GM21515 (cell line): ENCODE results near the gene WDPCP.
A peak's percentile ranks its signal among the peaks of the same experiment; 100 is the strongest.
"Not testable (repeated sequence)": the region's sequence is repeated elsewhere in the genome, so short reads cannot be mapped to it uniquely, and the experiment has no call there.

Source experiments
- ATAC-seq: cut with Tn5 transposase; IDR thresholded peaks from one replicate; pipeline ENCODE4 v1.9.1; 2021; ENCODE audit not compliant: unreplicated experiment

Gene WDPCP

DNA sequence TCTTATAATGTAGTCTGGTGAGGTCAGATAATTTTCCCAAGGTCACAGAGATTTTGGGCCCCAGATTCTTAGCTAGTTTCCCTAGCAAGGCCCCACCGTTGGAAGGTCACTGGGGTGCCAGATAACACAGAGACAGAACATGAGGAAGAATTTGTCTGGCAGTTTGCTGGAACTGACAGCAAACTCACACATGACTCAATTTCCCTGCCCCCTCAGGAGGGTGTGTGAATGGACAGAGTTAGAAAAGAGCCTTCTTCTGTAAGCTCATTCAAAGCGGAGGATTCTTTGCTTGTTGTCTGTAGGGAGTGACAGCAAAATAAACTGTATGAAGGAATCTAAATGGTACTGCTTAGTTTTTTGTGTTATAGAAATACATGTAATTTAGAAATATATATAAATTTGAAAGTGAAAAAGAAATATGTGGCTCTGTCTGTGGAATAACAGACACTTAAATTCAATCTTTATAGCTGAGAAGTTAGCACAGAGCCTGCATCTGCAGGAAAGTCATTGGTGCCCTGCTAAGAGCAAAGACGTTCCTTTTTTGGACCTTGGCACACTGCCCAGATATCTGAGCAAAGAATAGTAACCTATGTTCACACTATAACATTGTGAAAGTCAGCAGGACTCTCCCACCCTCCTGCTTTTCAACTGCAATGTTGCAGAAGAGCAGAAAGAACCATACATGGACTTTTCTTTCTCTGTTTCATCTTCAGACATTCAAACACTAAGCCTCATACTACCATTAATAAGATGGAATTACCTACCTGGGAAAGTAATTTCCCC is 2.5 kb upstream of the WDPCP start:
- no peak for ATAC-seq

DNA sequence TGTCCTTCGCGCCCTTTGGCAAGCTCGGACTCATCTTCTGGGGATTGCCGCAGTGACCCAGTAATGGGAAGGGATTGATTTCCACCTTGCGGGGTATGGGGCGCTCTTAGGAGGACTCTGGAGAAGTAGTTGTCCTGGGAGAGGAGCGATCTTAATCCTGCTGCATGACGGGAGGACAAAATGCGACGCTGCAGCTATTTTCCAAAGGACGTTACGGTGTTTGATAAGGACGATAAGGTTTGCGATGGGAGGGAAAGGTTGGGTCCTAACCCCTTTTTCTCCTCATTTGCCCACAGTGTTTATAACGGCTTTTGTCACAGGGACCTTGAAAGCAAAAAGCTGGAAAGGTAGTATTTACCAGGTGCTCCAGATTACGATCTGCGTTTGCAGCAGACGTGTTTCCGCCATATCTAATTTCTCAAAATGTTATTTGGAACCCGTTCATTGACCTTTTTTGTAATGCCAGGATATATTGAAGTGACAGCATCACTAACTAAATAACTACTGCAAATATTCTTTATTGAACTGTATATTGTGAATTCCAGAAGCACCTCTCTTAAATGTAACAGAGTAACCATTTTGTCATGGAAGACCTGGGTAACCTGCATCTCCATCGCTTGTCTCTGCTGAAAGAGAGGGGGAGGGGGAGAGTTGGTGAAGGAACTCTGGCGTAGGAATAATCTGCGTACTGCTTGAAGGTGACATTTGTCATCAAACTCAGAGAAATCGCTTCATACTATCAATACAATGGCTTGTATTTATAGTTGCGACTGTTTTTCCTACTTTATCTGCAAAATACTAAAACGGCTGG is 1.1 kb upstream of the WDPCP start:
- ATAC-seq, result peak; percentile 10

DNA sequence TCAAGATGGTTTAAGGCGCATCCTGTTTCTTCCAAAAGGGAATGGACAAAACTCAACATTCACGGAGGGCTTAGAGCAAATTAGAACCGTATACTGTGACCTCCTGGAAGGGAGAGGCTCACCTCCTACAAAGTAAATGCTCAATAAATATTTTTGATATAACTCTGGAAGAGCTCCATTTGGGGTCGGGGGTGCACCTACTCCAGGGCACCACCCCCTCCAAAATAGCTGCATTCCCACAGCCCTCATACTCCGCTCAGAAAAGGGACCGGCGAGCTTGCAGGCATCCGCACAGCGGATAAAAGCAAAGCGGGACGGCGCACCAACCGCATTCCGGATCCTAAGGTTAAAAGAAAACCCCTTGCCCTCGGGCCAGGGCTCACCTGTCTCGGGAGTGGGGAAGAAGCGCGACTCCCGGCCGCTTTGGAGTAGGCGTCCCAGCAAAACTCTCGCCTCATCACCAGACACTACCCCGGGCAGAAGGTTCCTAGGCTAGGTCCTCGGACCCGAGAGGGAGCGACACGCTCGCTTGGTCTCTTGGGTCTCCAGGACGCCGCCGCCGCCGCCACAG is 378 bp downstream of the WDPCP start:
- ATAC-seq, result peak; percentile 2

DNA sequence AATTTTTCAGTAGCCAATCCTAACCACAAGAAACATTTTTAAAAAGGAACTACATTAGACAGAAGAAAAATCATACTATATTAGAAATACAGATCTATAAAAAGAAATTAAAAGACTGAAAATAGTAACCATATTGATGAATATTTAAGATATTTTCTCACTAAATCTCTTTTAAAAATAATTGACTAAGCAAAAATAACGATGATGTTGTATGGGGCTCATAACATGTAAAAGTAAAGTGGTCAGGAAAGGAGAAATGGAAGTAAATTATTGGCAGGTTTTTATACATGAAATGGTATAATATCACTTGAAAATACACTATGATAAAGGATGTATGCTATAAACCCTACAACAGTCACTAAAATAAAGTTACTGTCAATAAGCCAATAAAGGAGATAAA is 5.4 kb downstream of the WDPCP start:
- no peak for ATAC-seq

DNA sequence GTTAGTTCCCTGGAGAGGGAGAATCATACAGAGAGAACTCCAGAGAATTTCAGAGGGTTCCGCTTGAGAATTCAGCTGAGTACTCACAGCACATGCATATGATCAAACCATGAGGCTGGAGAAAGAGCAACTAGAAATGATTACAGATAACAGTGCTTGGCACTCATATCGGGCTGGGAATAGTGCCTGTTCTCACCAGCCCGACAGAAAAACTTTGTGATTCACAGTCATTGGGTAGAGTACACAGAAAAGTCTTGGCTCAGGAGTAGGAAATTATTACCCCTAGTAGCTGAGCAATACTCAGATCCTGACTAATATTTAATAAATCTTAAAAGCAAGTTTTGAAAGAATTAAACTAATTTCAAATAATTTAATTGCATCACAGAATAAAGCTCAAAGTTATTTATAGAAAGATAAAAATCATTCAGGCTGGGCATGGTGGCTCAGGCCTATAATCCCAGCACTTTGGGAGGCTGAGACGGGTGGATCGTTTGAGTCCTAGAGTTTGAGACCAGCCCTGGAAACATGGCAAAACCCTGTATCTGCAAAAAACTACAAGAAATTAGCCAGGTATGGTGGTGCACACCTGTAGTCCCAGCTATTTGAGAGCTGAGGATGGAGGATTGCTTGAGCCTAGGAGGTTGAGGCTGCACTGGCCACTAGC is 6.8 kb downstream of the WDPCP start:
- ATAC-seq, result no peak

DNA sequence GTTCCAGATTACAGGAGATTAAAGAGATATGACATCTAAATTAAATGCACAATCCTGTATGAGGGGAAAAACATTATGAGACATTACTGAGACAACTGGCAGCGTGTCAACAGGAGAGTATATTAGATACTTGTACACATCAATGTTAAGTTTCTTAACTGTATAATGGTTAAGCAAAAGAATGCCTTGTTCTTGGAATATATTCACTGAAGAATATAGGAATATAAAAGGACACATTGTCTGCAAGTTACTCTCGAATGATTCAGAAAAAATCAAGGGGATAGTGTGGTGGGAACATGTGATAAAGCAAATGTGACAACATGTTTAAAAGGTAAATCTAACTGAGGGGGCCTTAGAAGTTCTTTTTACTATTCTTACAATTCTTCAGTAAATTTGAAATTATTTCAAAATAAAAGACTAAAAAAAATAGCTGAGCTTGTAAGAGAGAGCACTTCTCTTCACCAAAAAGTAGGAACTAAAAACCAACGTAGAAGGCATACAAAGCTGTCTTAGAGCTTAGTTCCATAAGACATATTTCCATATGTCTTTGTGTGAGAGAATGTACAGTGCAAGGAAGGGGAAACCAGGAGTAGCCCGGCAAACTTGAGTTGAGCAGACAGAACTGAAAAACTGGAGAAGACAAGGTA is 7.5 kb downstream of the WDPCP start:
- no peak for ATAC-seq

DNA sequence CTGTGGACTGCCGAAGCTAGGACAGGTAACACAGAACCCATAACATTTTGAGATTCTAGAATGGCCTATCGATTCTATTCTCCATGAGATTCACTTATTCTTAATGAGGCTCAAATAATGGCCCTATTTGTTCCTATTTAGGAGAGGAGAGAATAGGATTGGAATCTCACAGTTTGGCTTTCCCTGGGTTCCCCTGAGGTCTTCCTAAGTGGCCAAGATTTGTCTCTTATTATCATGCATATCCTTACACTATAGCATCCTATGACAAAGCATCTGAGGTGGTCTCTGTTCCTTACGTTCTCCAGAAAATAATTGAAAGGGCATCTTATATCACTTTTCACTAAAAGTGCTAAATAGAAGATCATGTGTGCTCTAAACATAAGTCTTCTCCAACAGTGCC is 9.5 kb downstream of the WDPCP start:
- no peak for ATAC-seq

DNA sequence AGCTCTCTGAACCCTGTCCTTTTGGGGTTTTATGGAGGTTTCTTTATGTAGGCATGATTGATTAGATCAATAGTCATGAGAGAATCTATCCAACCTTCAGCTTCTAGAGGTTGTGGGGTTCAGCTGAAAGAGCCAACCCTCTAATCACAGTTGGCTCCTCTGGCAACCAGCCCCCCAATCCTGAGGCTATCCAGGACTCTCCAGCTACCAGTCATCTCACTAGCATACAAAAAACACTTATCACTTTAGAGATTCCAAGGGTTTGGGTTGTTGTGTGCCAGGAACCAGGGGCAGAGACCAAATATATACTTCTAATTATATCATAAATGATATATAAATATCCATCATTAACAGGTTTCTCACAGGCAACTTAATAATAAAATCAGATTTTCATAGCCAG is 11.7 kb downstream of the WDPCP start:
- ATAC-seq, result no peak

DNA sequence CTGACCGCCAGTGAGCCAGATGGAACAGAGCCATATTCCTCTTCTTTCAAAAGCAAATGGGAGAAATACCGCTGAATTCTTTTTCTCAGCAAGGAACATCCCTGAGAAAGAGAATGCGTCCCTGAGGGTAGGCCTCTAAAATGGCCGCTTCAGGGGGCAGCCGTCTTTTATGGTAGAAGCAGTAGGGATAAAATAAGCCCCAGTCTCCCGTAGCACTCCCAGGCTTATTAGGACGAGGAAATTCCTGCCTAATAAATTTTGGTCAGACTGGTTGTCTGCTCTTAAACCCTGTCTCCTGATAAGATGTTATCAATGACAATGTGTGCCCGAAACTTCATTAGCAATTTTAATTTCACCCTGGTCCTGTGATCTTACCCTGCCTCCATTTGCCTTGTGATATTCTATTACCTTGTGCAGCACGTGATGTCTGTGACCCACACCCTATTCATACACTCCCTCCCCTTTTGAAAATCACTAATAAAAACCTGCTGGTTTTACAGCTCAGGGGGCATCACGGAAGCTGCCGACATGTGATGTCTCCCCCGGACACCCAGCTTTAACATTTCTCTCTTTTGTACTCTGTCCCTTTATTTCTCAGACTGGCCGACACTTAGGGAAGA is 14.4 kb downstream of the WDPCP start:
- ATAC-seq, result not testable (repeated sequence)

DNA sequence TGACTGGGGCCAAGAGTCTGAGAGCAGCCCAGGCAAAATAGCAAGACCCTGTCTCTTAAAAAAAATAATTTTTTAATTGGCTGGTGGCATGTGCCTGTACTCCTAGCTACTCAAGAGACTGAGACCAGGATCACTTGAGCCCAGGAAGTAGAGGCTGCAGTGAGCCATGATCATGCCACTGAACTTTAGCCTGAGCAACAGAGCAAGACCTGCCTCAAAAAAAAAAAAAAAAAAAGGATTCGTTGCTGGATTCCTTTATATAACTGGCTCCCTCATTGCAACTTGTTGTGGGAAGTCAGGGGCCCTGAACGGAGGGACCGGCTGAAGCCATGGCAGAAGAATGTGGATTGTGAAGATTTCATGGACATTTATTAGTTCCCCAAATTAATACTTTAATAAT is 15.3 kb downstream of the WDPCP start:
- ATAC-seq, result not testable (repeated sequence)

DNA sequence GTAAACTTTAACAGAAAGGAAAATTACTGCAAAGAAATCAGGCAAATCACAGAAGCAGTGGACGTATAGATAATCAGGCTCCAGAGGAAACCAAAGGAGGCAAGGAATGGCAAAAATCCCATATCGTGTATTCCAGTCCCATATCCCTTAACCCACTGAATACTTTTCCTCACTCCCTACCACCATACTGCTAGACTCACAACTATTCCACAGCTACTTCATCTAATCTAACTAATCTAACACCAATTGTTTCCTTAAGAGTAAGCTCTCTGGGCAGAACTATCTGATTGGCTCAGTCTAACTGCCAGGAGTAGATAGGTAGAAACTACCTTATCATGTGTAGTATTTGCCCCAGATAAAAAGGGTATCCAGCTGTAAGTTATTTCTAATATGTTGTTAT is 16.3 kb downstream of the WDPCP start:
- no peak for ATAC-seq

DNA sequence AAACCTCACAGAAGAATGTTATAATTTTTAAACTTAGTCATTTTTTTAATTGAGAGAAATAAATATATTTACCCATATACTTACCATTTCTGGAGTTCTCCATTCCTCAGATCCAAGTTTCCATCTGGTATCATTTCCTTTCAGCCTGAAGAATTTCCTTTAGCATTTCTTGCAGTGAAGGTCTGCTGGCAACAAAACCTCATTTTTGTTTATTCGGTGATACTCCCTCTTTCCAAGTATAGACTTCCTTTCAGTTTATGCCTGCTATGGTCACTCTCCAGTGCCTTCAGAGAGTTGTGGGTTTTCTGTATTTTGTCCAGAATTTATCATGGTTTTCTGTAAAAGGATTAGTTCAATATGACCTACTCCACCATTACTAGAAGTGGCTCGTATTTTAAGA is 17.0 kb downstream of the WDPCP start:
- ATAC-seq, result no peak

DNA sequence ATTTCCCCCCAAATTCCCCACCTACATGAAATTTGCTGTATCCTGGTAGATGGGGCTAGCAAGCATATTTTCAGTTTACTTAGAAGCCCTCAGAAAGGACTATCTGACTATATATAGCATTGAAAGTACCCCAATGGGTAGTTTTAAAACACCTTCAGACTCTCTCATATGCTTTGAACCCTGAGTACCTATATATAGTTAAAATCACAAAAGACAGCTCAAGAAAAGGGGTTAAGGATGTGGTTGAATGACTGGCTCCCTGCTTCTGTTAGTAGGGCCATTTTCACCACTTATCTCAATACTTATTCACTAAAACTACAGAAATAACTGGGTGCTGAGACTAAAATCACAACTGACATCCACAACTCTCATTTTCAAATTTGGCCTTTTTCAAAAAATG is 18.5 kb downstream of the WDPCP start:
- peak; percentile 68 for ATAC-seq

DNA sequence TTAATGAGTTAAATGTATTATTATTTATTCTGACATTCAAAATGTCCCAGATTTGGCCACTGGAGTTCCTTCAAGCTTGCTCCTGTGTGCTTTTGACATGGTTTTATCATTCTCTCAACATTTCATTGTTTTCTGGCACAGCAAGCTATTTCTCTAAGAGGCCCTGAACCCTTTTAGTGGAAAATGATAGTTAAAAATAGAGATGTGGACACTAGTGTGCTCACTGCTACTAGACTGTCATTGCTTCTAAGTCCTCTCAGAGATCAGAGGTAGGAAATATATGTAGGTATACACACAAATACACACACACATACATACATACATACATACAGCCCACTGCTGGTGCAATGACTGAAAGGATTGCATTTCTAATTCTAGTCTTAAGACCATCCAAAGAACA is 25.5 kb downstream of the WDPCP start:
- no peak for ATAC-seq

DNA sequence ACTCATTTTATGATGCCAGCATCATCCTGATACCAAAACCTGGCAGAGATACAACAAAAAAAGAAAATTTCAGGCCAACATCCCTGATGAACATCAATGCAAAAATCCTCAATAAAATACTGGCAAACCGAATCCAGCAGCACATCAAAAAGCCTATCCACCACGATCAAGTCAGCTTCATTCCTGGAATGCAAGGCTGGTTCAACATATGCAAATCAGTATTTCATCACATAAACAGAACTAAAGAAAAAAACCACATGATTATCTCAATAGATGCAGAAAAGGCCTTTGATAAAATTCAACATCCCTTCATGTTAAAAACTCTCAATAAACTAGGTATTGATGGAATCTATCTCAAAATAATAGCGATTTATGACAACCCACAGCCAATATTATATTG is 29.4 kb downstream of the WDPCP start:
- not testable (repeated sequence) for ATAC-seq

DNA sequence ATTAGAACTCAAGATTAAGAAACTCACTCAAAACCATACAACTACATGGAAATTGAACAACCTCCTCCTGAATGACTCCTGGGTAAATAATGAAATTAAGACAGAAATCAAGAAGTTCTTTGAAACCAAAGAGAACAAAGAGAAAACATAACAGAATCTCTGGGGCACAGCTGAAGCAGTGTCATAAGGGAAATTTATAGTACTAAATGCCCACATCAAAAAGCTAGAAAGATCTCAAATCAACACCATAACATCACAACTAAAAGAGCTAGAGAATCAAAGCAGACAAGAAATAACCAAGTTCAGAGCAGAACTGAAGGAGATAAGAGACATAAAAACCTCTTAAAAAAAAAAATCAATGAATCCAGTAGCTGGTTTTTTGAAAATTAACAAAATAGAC is 30.5 kb downstream of the WDPCP start:
- ATAC-seq, result not testable (repeated sequence)

DNA sequence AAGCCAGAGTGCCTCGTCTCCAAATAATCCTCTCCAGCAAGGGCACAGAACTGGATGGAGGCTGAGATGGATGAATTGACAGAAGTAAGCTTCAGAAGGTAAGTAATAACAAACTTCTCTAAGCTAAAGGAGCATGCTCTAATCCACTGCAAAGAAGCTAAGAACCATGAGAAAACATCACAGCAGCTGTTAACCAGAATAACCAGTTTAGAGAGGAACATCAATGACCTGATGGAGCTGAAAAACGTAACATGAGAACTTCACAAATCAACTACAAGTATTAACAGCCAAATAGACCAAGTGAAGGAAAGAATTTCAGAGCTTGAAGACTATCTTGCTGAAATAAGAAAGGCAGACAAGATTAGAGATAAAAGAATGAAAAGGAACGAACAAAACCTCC is 32.3 kb downstream of the WDPCP start:
- ATAC-seq, result no peak

DNA sequence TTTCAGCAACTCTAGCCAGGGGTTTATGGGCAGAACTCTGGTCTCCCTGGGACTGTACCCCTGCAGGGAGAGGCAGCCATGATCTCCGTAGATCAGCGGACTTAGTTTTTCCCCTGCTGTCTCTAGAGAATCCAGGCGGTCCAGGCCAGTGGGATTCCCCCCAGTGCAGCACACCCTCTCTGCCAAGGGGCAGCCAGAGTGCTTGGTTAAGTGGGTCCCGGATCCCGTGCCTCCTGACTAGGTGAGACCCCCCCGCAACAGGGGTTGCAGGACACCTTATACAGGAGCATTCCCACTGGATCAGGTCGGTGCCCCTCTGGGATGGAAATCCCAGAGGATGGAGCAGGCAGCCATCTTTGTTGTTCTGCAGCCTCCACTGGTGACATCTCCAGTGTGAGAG is 33.0 kb downstream of the WDPCP start:
- no peak for ATAC-seq

DNA sequence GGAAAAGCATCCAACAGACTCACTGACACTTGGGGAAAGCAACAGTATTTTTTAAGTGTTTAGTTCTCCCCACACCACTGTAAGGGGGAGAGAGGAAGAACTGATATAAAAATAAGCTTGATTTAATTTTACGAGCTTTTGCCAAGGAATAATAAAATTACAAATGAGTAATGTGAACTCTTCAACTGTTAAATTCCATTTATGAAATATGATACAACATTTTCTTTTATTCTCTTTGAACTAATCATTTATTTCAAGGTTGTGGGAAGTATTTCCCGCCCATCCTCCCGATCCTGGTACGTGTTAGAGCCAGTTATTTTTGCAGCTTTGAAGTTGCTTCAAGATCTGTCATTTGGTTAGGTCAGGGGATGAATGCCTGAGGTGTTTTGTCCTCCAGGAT is 35.2 kb downstream of the WDPCP start:
- ATAC-seq, result no peak

DNA sequence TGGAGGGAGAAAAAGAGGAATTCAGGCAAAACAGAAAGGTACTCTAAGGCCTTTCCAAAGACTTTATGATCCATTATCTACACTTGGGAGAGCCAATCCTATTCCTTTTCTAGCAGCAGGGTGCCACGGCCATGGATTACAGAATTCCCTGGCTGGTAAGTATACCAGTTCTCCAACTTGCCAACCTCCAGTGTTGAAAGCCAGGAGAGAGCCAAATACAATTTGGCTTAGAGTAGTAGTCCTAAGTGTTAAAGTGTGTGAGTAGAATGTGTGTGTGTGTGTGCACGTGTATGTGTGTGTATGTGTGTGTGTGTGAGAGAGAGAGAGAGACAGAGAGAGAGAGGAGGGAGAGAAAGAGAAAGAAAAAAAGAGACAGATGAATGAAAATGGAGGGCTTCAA is 43.3 kb downstream of the WDPCP start:
- ATAC-seq, result no peak
